ENCODE data around the gene RADIL. TPM values are rescaled to one million over a fixed set of nuclear protein-coding genes. Genes with fewer than 3 reads are reported as not detected.

The RADIL gene
- total RNA-seq, 1 donor from 2014 or later: 0.86 TPM

GRCh38 chr7:4882169-4883032 lies 1.1 kb downstream of the RADIL start:
- H3K27me3 Mint-ChIP-seq (ENCODE audit: low read depth, unreplicated experiment): peaks cover 29% of the 10 kb centered on the region
- Histone ChIP-seq H3K9ac (ENCODE audit: low read length) (peak overlapping the region; percentile 63), H3K79me2 (ENCODE audit: insufficient read depth, low read length) (no peaks in the 10 kb centered on the region), H3K27me3 (ENCODE audit: insufficient read depth, low read length) (peaks cover 2% of the 10 kb centered on the region), H3K4me3 (ENCODE audit: insufficient read depth, low read depth, low read length) (peak overlapping the region; percentile 56), H4K20me1 (ENCODE audit: insufficient read depth, low read length) (no peaks in the 10 kb centered on the region), H3K4me1 (ENCODE audit: insufficient read depth, low read length) (peaks cover 11% of the 10 kb centered on the region), H3K36me3 (ENCODE audit: insufficient read depth, low read length) (no peaks in the 10 kb centered on the region), H3K9me3 (ENCODE audit: insufficient read depth, low read depth, low read length) (no peaks in the 10 kb centered on the region), H3K27ac (ENCODE audit: low read depth, low read length) (no peak overlapping the region), H2AFZ (ENCODE audit: low read depth, low read length) (peak overlapping the region; percentile 79), H3K4me2 (ENCODE audit: low read length) (peak overlapping the region; percentile 89)
- peaks cover under 1% of the 10 kb centered on the region for H3K9me3 Mint-ChIP-seq (ENCODE audit: unreplicated experiment)
- H3K4me1 Mint-ChIP-seq (ENCODE audit: low read depth, unreplicated experiment): peaks cover 10% of the 10 kb centered on the region
- H3K36me3 Mint-ChIP-seq (ENCODE audit: low read depth, unreplicated experiment): no peaks in the 10 kb centered on the region
- H3K4me3 Mint-ChIP-seq (ENCODE audit: unreplicated experiment): peak overlapping the region; percentile 85
- FAIRE-seq: peak; percentile 26
- H3K27ac Mint-ChIP-seq (ENCODE audit: unreplicated experiment): peak overlapping the region; percentile 66
- TF ChIP-seq EZH2 (IDR thresholded peaks at IDR 0.05; ENCODE audit: insufficient read depth, low read length) (no peak), CTCF (IDR thresholded peaks at IDR 0.05; ENCODE audit: insufficient read depth, low read depth, low read length) (no peak)
- peak; percentile 41 for DNase-seq (ENCODE audit: low read depth)

- H3K4me3 Mint-ChIP-seq (ENCODE audit: unreplicated experiment): no peak overlapping the region
These were observed 3.3 kb downstream of the RADIL start for GRCh38 chr7:4880218-4880617.

More at GRCh38 chr7:4880218-4880617, 3.3 kb downstream of the RADIL start:
- Histone ChIP-seq H4K20me1 (ENCODE audit: insufficient read depth, low read length) (no peaks in the 10 kb centered on the region), H3K9me3 (ENCODE audit: insufficient read depth, low read depth, low read length) (no peaks in the 10 kb centered on the region), H3K79me2 (ENCODE audit: insufficient read depth, low read length) (no peaks in the 10 kb centered on the region), H3K36me3 (ENCODE audit: insufficient read depth, low read length) (no peaks in the 10 kb centered on the region), H2AFZ (ENCODE audit: low read depth, low read length) (no peak overlapping the region), H3K4me2 (ENCODE audit: low read length) (no peak overlapping the region), H3K27ac (ENCODE audit: low read depth, low read length) (no peak overlapping the region), H3K4me1 (ENCODE audit: insufficient read depth, low read length) (peaks cover 11% of the 10 kb centered on the region), H3K4me3 (ENCODE audit: insufficient read depth, low read depth, low read length) (no peak overlapping the region), H3K9ac (ENCODE audit: low read length) (no peak overlapping the region), H3K27me3 (ENCODE audit: insufficient read depth, low read length) (peaks cover 1% of the 10 kb centered on the region)
- H3K27me3 Mint-ChIP-seq (ENCODE audit: low read depth, unreplicated experiment): peaks cover 22% of the 10 kb centered on the region
- no peaks in the 10 kb centered on the region for H3K9me3 Mint-ChIP-seq (ENCODE audit: unreplicated experiment)
- H3K36me3 Mint-ChIP-seq (ENCODE audit: low read depth, unreplicated experiment): no peaks in the 10 kb centered on the region
- DNase-seq (ENCODE audit: low read depth) (no peak), FAIRE-seq (no peak)
- H3K27ac Mint-ChIP-seq (ENCODE audit: unreplicated experiment): peak overlapping the region; percentile 26
- TF ChIP-seq EZH2 (IDR thresholded peaks at IDR 0.05; ENCODE audit: insufficient read depth, low read length): no peak
- TF ChIP-seq CTCF (IDR thresholded peaks at IDR 0.05; ENCODE audit: insufficient read depth, low read depth, low read length): no peak
- peaks cover 10% of the 10 kb centered on the region for H3K4me1 Mint-ChIP-seq (ENCODE audit: low read depth, unreplicated experiment)
